ENCODE results near the gene KSR1.
"Not testable (repeated sequence)": the region's sequence is repeated elsewhere in the genome, so short reads cannot be mapped to it uniquely, and the experiment has no call there.

KSR1 gene

DNA sequence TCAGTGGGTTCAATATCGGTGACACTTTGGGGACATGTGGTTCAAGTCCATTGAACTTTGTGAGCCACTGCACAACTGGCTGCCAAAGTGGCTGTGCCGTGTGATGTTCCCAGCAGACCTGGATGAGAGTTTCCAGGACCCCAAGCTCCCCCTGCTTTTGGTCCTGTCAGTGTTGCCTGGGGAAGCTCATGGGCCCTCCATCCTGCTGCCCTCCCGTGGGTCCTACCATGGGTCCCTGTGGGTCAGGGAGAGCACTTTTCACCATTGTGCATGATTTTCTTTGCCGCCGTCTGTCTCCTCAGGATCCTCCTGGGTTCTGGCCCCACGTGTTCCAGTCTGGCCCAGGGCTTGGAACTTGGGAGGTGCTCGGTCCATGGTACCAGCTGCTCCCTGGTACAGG, 212.9 kb downstream of the KSR1 start:
- no peak for DNase-seq

GRCh38 chr17:27669850-27670249, 213.6 kb downstream of the KSR1 start:
- DNase-seq, result no peak

DNA sequence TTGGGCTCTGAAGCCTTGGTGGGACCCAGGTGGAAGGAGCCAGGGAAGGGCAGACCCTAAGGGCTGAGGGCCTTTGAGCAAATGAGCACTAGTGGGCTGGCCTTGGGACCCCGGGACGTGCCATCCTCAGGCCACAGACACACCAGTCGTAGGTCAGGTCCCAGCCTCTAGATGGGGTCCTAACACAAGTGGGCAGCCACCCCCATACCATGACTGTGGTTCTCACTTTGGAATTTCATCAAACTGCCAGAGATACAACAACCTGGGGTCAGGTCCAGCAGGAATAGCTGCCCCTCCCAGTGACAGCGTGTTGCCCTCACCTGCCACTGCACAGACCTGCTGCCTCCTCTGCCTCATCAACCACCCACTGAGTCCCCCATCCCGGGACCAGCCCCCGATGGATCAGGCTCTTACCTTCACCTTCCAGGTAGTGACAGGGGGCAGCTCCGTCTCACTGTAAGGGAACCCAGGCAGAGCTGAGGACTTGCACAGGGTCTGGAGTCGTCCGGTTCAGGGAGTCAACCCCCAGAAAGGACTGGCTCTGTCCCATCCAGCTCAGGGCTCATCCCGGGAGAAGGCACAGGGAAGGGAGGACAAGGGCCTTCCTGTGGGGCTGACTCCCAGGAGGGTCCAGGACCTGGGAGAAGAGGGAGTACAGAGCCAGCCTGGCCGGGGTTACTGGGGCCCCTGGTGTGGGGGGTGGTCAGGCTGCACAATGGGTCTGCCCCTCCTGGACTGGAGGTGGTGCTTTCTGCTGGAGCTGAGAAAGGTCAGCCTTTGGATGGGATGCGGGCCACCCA, 214.7 kb downstream of the KSR1 start:
- no peak for DNase-seq

DNA sequence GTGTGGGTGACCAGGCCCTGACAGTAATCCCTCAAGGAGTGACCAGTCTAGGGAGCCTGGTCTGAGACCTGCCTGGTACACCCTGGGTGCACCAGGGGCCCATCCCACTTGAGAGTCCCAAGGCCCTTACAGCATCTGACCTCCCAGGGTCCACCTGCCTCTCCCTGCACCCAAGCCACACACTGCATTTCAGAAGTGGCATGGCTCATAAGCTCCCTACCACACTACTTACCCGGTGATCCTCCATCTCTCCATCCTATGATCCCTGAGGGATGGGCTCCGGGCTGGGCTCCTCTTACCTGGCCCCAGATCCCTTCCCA, 215.3 kb downstream of the KSR1 start:
- no peak for DNase-seq

GRCh38 chr17:27671977-27672480, 215.8 kb downstream of the KSR1 start:
- DNase-seq, result not testable (repeated sequence)

- DNase-seq, result no peak
Observed at GRCh38 chr17:27674335-27674734, 218.1 kb downstream of the KSR1 start.
